HG03575 (cell line): Measurements from ENCODE around the gene DNAJC27.

ENCODE experiments used
- ATAC-seq: cut with Tn5 transposase; IDR thresholded peaks from one replicate; pipeline ENCODE4 v1.9.1; 2021; ENCODE audit not compliant: unreplicated experiment, insufficient number of reproducible peaks, low FRiP score; ENCODE audit errors: extremely low read depth

DNAJC27 gene

DNA sequence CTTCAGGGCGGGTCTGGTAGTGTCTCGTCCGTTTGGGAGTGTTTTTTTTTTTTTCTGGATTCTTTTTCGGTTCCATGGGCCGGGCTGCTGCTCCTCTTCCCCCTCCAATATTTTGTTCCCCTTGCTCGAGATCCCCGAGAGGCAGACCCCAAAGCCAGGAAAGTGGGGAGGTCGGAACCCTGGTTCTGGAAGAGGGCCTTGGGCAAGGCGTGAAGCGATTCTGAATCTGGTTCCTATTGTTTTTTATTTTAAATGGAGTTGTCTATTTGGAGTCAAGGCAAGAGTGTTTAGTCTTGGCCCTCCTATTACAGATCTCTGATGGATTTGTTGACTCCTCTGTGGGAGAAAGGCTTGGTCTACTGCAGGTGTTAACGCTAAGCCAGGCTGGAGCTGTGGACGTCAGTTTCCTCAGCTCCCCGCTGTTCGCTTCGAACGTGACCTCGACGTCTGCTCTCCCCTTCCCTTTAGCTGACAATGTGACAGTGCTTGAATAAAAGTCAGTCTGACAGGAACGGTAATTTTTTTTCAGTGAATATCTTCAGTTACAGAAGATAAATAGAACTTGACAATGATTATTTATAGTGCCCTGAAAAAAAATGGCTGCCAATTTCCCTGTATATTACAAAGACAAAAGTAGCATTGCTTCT lies 683 bp upstream of the DNAJC27 start:
- no peak for ATAC-seq

DNA sequence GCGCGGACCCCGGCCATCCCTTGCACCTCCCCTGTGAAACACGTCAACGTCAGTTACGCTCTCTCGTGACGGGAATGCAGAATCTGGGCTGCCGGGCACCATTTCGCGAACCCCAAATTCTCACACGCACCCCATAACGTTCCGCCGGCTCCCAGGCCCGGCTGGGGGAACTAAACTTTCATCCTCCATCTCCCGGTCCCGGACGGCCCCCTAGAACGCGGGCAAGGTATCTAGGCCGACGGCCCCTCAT lies 544 bp downstream of the DNAJC27 start:
- no peak for ATAC-seq

DNA sequence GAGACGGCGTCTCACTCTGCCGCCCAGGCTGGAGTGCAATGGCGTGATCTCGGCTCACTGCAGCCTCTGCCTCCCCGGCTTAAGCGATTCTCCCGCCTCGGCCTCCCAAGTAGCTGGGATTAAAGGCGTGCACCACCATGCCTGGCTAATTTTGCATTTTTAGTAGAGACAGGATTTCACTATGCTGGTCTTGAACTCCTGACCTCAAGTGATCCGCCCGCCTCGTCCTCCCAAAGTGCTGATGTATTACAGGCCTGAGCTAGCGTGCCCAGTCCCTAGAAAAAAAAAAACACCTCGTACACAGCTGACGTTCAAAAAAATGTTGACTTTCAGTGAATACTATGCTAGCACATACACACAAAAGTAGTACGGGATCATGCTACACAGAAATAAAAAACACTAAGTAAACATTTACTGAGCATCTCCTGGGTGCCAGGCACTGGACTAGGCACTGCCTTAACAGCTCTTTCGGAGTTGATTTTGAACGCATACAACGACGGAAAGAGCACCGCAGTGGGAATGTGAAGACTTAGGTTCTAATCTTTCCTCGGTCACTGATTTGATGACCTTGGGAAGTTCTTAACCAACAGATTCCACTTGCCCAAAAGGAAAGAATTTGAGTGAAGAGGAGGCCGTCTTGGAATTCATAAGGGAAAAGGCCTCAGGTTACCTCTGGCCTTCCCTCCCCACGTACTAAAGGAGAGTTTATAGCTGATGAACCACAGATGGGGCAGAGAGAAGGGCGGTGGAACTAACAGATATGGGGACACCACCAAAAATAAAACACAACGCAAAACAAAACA lies 1.1 kb downstream of the DNAJC27 start:
- no peak for ATAC-seq

DNA sequence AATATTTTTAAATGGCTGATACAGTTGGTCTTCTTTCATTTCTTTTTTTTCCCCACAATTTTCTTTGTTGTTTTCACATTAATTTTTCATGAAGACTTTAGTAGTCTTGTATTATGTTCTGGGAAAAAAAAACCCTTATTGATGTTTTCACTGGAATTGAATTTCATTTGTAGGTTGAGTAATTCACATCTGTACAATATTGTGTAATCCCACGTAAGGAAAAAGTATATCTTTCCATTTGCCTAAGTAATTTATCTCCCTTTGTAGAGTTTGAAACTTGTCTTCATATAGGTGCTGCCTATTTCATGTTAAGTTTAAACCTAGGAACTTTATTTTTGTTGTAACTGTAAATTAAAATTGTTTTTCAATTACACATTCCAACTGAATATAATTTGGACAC lies 2.0 kb downstream of the DNAJC27 start:
- no peak for ATAC-seq

DNA sequence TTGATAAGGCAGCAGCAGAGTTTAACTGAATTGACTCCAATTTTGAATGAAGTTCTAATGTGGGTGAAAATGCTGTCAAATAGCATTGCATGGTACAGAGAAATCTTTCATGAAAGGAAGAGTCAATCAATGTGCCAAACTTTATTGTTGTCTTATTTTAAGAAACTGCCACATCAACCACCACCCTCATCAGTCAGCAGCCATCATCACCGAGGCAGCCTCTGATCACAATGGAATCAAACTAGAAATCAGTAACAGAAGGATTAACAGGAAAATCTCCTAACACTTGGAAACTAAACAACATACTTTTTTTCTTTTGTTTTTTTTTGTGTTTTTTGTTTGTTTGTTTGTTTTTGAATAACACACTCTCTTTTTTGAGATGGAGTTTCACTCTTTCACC lies 9.9 kb downstream of the DNAJC27 start:
- no peak for ATAC-seq

DNA sequence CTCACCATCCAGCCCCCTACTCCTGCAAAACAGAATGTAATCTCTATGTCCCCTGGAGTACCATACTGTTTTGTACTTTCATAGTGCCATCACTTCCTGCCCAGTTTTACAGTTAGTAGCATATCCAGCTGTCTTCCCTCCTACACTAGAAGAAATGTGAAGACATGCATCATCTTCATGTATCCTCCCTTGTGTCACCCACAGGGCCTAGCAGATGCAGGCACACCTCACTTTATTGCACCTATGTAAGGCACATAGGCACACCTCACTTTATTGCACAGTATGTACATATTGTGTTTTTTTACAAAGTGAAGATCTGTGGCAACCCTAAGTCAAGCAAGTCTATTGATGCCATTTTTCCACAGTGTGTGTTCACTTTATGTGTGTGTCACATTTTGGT lies 12.0 kb downstream of the DNAJC27 start:
- no peak for ATAC-seq

DNA sequence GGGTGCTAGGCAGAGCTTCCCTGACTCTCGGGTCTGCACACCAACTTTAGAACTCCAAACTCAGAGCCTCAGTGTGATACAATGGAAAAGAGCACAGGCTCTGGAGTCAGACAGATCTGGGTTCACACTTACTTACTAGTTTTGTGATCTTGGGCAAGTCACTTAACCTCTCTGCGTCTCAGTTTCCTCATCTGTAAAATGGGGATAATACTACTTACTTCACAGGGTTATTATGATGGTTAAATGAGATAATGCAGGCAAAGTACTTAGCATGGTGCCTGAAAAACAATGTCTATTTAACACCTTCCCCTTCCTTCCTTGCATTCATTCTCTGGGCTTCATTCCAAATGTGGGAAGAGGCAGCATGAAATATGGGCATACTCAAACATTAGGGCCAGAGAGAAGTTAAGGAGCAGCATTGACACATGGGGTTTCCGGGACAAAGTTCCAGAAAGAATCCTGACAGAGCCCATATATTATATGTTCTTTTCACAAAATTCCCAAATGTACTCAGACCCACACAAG lies 13.3 kb downstream of the DNAJC27 start:
- ATAC-seq = no peak

DNA sequence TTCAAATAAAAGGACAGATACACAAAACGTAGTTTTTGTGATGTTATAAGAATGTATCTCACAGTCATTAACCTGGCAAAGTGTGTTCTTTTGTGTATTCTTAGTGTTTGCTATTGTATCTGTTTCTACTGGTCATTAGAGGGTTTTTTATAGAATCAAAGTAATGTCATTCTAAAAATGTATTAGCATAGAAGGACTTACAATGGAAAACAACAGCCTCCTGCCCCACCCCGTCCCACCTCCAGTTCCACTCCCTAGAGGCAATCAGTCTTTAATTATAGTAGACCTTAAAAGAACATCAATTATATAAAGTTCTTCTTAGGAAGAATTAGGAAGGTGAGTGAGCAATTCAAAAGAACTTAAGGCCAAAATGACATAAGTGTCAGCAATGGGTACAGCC lies 13.8 kb downstream of the DNAJC27 start:
- ATAC-seq = no peak

DNA sequence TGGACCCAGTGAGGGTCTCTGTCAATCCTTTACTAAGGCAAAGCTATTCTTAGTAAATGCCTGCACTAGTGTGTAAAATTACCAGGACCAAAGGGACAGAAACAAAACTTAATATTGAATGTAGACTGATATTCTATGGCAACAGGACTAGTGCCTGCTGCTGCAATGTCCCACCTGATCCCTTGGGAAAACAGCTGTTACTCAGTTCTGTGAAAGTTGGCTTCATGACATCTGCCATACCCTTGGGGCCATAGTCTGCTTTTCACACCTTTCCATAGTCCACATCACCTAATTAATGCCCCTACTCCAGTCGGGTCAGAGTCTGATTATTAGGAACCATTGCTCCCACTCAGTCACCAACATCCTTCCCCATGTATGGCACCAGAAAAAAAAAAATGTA lies 14.5 kb downstream of the DNAJC27 start:
- no peak for ATAC-seq

DNA sequence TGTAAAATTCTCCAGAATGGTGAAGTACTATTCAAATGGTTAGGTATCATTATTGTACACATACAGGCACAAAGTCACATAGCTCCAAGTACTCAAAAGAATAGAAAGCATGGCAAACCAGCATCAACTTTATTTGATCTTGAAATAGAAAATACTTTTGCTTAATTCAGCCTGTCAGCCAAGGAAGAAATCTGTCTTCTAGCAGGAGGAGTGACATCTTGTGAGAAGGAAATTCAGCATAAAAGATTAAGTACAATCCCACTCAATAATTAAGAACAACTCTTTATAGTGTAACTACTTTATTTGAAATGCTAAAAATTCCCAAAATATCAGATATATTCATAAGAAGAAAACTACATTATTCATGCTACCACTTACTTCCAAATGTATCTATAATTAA lies 15.8 kb downstream of the DNAJC27 start:
- no peak for ATAC-seq

DNA sequence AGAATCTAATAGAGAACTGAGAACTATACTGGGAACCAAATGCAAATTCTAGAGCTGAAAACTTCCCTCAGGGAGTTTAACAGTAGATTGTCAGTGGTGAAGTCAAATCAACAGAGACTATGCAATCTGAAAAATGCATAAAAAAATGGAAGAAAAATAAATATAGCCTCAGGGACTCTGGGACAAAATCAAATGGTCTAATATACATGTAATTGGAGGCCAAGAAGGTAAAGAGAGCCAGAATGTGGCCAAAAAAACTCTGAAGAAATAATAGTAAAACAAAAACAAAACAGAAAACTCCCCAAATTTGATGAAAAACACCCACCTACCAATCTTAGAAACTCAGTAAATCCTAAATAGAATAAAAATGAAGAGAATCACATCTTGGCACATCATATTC lies 16.5 kb downstream of the DNAJC27 start:
- no peak for ATAC-seq

DNA sequence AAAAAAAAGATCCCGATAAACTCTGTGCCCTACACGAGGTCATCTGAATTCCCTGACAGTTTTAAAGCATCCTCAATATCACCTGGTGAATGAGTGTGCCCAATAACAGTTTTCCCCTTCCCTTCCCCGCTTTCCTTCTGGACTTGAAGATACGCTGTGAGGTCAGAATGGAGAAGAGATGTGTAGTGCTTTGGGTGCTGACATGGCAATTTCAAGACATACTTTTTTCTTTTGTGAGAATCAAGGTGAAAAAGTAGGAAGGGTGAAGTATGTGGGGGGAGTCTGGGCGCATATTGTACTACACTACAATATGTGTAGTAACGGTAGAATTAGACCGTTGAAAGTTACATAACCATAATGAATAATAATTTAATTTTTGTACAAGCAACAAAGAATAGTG lies 21.7 kb downstream of the DNAJC27 start:
- no peak for ATAC-seq

DNA sequence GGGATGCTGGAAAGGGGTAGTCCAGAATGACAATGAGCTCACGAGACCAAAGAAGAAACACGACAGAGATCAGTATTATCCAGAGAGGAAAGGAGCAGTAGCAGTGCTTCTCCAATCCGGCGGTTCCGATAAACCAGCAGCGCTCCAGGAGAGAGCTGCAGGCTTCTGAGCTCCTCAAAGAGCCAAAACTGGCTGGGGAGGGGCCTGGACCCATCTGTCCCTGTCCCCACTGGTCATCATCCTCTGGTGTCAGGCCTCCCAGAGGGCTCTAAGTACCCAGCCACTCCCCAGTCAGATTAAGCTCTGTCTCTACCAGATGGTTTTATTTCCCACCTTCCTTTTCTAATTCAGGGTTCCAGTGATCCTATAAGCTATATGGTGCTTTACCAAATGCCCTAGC lies 23.2 kb downstream of the DNAJC27 start:
- ATAC-seq = no peak

DNA sequence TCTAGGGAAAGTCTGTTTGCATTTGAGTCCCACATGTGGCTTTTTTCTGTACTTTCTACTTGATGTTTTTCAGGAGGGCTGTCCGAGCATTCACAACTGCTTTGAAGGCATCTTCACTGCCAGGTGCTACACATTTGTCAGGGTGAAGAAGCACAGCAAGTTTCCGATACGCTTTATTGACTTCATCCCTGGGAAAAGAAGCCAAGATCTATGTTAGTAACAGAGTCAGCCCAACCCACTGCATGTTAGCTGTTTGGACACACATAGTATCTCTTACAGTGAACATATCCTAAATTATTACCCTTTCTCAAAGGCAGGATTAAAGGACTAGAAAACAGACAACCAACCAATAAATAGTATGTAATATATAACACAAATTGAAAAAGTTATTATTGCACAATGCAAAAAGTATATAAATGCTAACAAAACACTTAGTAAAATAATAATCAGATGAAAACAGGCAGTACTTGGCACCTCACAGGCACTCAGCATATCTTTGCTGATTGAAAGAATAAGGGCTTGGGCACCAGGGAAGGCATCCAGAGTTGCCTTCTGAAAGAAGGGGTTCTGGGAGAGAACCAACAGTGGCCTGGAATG lies 24.1 kb downstream of the DNAJC27 start:
- ATAC-seq = no peak

DNA sequence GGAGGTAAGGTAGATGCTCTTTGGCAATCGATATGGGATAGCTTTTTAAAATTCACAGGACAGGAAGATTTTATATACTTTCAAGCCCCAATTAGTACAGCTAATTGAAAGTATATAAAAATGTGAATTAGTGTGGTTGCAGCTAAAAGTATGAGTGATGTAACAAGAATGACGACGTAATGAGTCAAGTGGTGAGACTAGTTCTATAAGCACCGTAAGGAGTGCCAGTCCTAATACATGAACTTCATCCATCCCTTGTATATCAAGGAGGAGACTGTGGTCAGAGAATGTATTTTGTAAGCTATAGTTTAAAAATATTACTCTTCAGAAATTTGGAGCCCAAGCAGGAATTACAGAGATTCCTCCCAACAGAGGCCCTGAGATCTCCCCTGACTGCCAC lies 25.8 kb downstream of the DNAJC27 start:
- no peak for ATAC-seq

DNA sequence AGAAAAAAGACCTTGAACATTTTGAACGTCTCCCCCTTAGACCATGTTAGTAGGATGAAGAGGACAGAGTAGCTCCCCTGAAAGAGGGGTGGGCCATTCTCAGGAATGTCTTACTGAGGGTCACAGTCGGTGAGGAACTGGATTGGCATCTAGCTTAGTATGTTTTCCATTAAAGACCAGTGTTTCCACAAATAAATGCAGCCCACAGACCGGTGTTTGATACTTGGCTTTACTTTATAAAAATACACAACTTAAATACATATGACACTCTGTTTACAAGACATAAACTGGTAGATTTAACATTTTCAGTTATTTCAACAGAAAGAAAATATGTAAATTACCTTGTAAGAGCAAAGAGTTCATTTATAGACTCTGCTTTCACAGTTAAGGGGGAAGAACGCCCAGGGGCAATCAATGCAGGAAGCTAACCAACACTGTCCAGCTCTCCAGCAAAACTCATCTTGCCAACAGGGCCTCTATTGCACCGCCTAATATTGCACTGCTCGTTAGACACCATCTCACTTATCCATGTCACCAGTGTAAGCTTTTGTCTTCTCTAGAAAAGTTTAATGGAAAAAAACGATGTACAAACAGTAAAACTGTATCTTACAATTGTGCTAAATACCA lies 28.2 kb downstream of the DNAJC27 start:
- no peak for ATAC-seq

DNA sequence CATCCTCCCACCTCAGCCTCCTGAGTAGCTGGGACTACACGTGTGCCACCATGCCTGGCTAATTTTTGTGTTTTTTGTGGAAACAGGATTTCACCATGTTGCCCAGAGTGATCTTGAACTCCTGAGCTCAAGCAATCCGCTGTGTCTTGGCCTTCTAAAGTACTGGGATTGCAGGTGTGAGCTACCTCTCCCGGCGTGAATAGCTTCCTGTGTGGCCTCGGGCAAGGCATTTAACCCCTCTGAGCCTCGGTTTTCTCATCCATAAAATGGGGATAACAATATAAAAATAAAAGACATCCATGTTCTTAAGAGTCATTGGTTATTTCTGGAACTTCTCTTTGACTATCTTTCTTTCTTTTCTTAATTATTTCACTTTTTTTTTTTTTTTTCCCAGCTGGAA lies 32.4 kb downstream of the DNAJC27 start:
- no peak for ATAC-seq

DNA sequence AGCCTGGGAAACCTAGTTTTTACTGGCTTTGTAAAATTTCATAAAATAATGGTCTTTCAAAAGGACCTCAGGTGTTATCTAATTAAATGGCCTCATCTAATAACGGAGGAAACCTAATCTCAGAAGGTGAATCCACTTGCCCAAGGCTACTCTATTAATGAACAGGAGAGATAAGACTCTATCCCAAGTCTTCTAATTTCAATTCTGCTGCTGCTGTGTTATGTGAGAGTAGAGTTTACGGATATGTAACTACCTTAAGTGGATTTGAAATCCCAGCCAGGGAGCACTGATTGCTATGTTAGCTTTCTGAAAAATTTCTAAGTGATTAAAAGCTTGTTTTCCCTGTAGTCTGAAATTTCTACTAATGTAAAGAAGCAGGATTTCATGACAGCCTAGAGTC lies 34.5 kb downstream of the DNAJC27 start:
- no peak for ATAC-seq

DNA sequence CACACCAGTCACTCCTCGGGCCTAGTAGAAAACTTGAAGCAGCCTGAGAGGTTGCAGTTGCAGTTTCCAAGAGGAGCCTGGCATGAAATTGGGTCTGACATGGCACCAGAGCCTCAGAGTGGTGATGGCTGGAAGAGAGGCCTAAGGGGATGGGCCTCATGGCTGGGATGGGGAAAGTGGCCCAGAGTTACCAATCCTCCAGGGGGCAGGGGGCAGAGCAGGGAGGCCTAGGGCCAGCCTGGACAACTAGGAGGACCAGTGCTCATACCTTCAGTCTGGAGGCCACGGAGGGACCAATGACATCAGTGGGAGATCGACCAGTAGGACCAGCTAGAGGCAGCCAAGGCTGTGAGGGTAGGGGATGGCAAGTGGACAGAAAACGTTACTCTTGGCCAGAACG lies 36.6 kb downstream of the DNAJC27 start:
- no peak for ATAC-seq

DNA sequence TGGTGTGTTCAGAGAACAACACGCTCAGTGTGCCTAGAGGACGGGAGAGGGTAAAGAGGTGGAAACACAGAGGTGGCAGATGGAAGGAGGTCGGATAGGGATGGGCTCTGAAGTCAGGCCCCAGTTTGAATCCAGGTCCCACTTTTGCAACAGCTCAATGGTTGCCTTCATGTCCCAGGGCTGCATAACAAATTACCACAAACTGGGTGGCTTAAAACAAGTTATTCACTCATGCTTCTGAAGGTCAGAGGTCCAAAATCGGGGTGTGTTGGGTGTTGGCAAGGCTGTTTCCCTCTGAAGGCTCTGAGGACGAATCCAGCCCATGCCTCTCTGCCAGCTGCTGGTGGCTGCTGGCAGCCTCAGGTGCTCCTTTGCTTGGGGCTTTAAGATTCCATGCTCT lies 39.0 kb downstream of the DNAJC27 start:
- ATAC-seq = no peak
